Activated CD4-positive, alpha-beta T cell treated with anti-CD3 and anti-CD28 coated beads for 36 hours (primary cell): ENCODE data around the gene ERC2. TPM values are rescaled to one million over a fixed set of nuclear protein-coding genes. Genes with fewer than 3 reads are reported as not detected.
"Not testable (repeated sequence)": the region's sequence is repeated elsewhere in the genome, so short reads cannot be mapped to it uniquely, and the experiment has no call there.

Experiments used
- ATAC-seq: fragments of 200-7000 bp; cut with Tn5 transposase; one replicate; pipeline ENCODE4 v1.10.0; 2021; ENCODE audit warnings: mild to moderate bottlenecking, moderate library complexity
- CTCF ChIA-PET: fragments of 350-600 bp; sonication (Branson Sonifier 250); formaldehyde crosslinking; loops from one replicate; lab custom pipeline; 2021; ENCODE audit warnings: antibody characterized with exemption; lab: Charles Lee
- POLR2A ChIA-PET: fragments of 350-600 bp; sonication (Branson Sonifier 250); formaldehyde crosslinking; loops from one replicate; lab custom pipeline; 2021; ENCODE audit warnings: antibody characterized with exemption, inconsistent platforms; lab: Charles Lee
- DNase-seq: peaks from one replicate; pipeline ENCODE4 v3.0.0-alpha.2; 2020
- H3K27ac Mint-ChIP-seq: one replicate; pipeline ENCODE4 v1.8.0; 2021; ENCODE audit warnings: mixed read lengths
- H3K27me3 Mint-ChIP-seq: one replicate; pipeline ENCODE4 v1.8.0; 2021; ENCODE audit warnings: mixed read lengths
- H3K36me3 Mint-ChIP-seq: one replicate; pipeline ENCODE4 v1.8.0; 2021; ENCODE audit warnings: low read depth, mixed read lengths
- H3K4me1 Mint-ChIP-seq: one replicate; pipeline ENCODE4 v1.8.0; 2021; ENCODE audit warnings: mixed read lengths
- H3K4me3 Mint-ChIP-seq: one replicate; pipeline ENCODE4 v1.8.0; 2021; ENCODE audit warnings: mild to moderate bottlenecking, moderate library complexity, mixed read lengths
- H3K9me3 Mint-ChIP-seq: one replicate; pipeline ENCODE4 v1.8.0; 2021; ENCODE audit warnings: low read depth, mixed read lengths
- intact Hi-C, 2 experiments: fragments of 100-400 bp; cut with DNase I in 1 of 2; cut with micrococcal nuclease in 1 of 2; formaldehyde crosslinking; loops; one replicate each; pipeline versions ENCODE4 v1.14.2 to v1.15.1; 2022 to 2024; cut with DNase I, micrococcal nuclease
- total RNA-seq, 2 experiments: library from RNA; stranded (reverse); gene quantifications; one replicate each; pipeline ENCODE4 v1.2.3, GENCODE V29; 2021

ERC2 gene
- not detected for total RNA-seq

- CTCF ChIA-PET: interaction anchor here (1.0 kb wide), 1 partner anchor 24 kb away, joined by 5 read pairs; no protein-coding TSS in a partner anchor
- no peaks in the 10 kb centered on the region for H3K9me3 Mint-ChIP-seq
- peak within 1 kb of the TSS; percentile 67 for H3K4me3 Mint-ChIP-seq
- intact Hi-C loops: no loop called here
- ATAC-seq (peak; percentile 47), DNase-seq (peak; percentile 9)
- H3K27ac Mint-ChIP-seq: no peak within 1 kb of the TSS
- H3K4me1 Mint-ChIP-seq: peaks cover 4% of the 10 kb centered on the region
- H3K36me3 Mint-ChIP-seq: no peaks in the 10 kb centered on the region
- peaks cover 52% of the 10 kb centered on the region for H3K27me3 Mint-ChIP-seq
- POLR2A ChIA-PET: no interaction called here
These were observed at the start of gene ERC2 for GRCh38 chr3:56468184-56469106. TSS of gene ERC2 (minus strand) at chr3:56468467.

- H3K27me3 Mint-ChIP-seq: peaks cover 16% of the 10 kb centered on the region
- ChIA-PET CTCF (no interaction called here), POLR2A (no interaction called here)
- H3K9me3 Mint-ChIP-seq: no peaks in the 10 kb centered on the region
- H3K27ac Mint-ChIP-seq: no peak overlapping the region
- H3K4me3 Mint-ChIP-seq: no peak overlapping the region
- intact Hi-C loops: no loop called here
- ATAC-seq: no peak
- DNase-seq: no peak
- H3K36me3 Mint-ChIP-seq: no peaks in the 10 kb centered on the region
- no peaks in the 10 kb centered on the region for H3K4me1 Mint-ChIP-seq
These were observed 34.5 kb upstream of the ERC2 start for GRCh38 chr3:56502738-56503137.

- H3K27ac Mint-ChIP-seq, ATAC-seq, POLR2A ChIA-PET, H3K4me1 Mint-ChIP-seq, H3K36me3 Mint-ChIP-seq, DNase-seq, H3K9me3 Mint-ChIP-seq, H3K4me3 Mint-ChIP-seq, intact Hi-C loops: not testable (repeated sequence)
- CTCF ChIA-PET: interaction anchor here (0.7 to 1.6 kb wide), 4 partner anchors 11 to 155 kb away, joined by 3 to 4 read pairs (median 3); no protein-coding TSS in a partner anchor
- H3K27me3 Mint-ChIP-seq: peaks cover 16% of the 10 kb centered on the region
These were observed 28.1 kb upstream of the ERC2 start for GRCh38 chr3:56496376-56496775.

- Mint-ChIP-seq H3K4me3 (no peak overlapping the region), H3K27me3 (peaks cover 16% of the 10 kb centered on the region), H3K36me3 (no peaks in the 10 kb centered on the region), H3K9me3 (no peaks in the 10 kb centered on the region), H3K4me1 (no peaks in the 10 kb centered on the region), H3K27ac (no peak overlapping the region)
- POLR2A ChIA-PET: interaction anchor here (0.6 kb wide), 1 partner anchor 305 kb away, joined by 6 read pairs; no protein-coding TSS in a partner anchor
- intact Hi-C loops: loop anchor here (1.0 kb wide), 1 partner anchor 154 kb away; no protein-coding TSS in a partner anchor
- DNase-seq (peak; percentile 83), ATAC-seq (peak; percentile 86)
- CTCF ChIA-PET: interaction anchor here (0.5 to 1.7 kb wide), 17 partner anchors 9 to 1909 kb away, joined by 3 to 7 read pairs (median 4); no protein-coding TSS in a partner anchor
These were observed 26.5 kb upstream of the ERC2 start for GRCh38 chr3:56494679-56495322.

- Mint-ChIP-seq H3K4me1 (no peaks in the 10 kb centered on the region), H3K27me3 (peaks cover 15% of the 10 kb centered on the region), H3K36me3 (no peaks in the 10 kb centered on the region), H3K27ac (no peak overlapping the region), H3K4me3 (no peak overlapping the region), H3K9me3 (no peaks in the 10 kb centered on the region)
- no peak for DNase-seq
- ATAC-seq: no peak
- intact Hi-C loops: no loop called here
- ChIA-PET CTCF (interaction anchor here (0.6 to 1.2 kb wide), 3 partner anchors 16 to 151 kb away, joined by 3 to 5 read pairs (median 3); no protein-coding TSS in a partner anchor), POLR2A (no interaction called here)
These were observed 23.3 kb upstream of the ERC2 start for GRCh38 chr3:56491566-56491965.

GRCh38 chr3:56488812-56489600 lies 20.7 kb upstream of the ERC2 start:
- Mint-ChIP-seq H3K4me1 (no peaks in the 10 kb centered on the region), H3K4me3 (no peak overlapping the region), H3K27ac (no peak overlapping the region), H3K36me3 (no peaks in the 10 kb centered on the region), H3K9me3 (no peaks in the 10 kb centered on the region), H3K27me3 (peaks cover 13% of the 10 kb centered on the region)
- CTCF ChIA-PET: no interaction called here
- ATAC-seq (no peak), DNase-seq (no peak)
- POLR2A ChIA-PET: no interaction called here
- intact Hi-C loops: no loop called here

GRCh38 chr3:56484525-56485032 lies 16.3 kb upstream of the ERC2 start:
- Mint-ChIP-seq H3K27me3 (peaks cover 11% of the 10 kb centered on the region), H3K4me3 (no peak overlapping the region)

GRCh38 chr3:56484122-56484521 lies 15.9 kb upstream of the ERC2 start:
- ChIA-PET POLR2A (no interaction called here), CTCF (interaction anchor here (0.7 kb wide), 1 partner anchor 11 kb away, joined by 4 read pairs; no protein-coding TSS in a partner anchor)
- Mint-ChIP-seq H3K36me3 (no peaks in the 10 kb centered on the region), H3K27me3 (peaks cover 10% of the 10 kb centered on the region), H3K9me3 (no peaks in the 10 kb centered on the region), H3K27ac (no peak overlapping the region), H3K4me3 (no peak overlapping the region), H3K4me1 (no peaks in the 10 kb centered on the region)
- intact Hi-C loops: no loop called here
- DNase-seq (no peak), ATAC-seq (no peak)

More at GRCh38 chr3:56484525-56485032, 16.3 kb upstream of the ERC2 start:
- ChIA-PET POLR2A (no interaction called here), CTCF (interaction anchor here (0.7 to 0.9 kb wide), 2 partner anchors 9 to 11 kb away, joined by 3 to 4 read pairs; no protein-coding TSS in a partner anchor)
- Mint-ChIP-seq H3K27ac (no peak overlapping the region), H3K36me3 (no peaks in the 10 kb centered on the region), H3K4me1 (no peaks in the 10 kb centered on the region), H3K9me3 (no peaks in the 10 kb centered on the region)
- DNase-seq (no peak), ATAC-seq (no peak)
- intact Hi-C loops: no loop called here

GRCh38 chr3:56477646-56478045 lies 9.4 kb upstream of the ERC2 start:
- peaks cover 25% of the 10 kb centered on the region for H3K27me3 Mint-ChIP-seq
- POLR2A ChIA-PET: no interaction called here
- intact Hi-C loops: no loop called here

GRCh38 chr3:56476771-56477170 lies 8.5 kb upstream of the ERC2 start:
- ATAC-seq (no peak), DNase-seq (no peak)
- CTCF ChIA-PET: no interaction called here
- Mint-ChIP-seq H3K27me3 (peaks cover 32% of the 10 kb centered on the region), H3K9me3 (no peaks in the 10 kb centered on the region), H3K27ac (no peak overlapping the region), H3K4me1 (no peaks in the 10 kb centered on the region), H3K4me3 (no peak overlapping the region), H3K36me3 (no peaks in the 10 kb centered on the region)
- POLR2A ChIA-PET: no interaction called here
- intact Hi-C loops: no loop called here

More at GRCh38 chr3:56477646-56478045, 9.4 kb upstream of the ERC2 start:
- no peak overlapping the region for H3K4me3 Mint-ChIP-seq
- CTCF ChIA-PET: no interaction called here
- no peaks in the 10 kb centered on the region for H3K4me1 Mint-ChIP-seq
- no peak for DNase-seq
- no peaks in the 10 kb centered on the region for H3K9me3 Mint-ChIP-seq
- no peak for ATAC-seq
- no peaks in the 10 kb centered on the region for H3K36me3 Mint-ChIP-seq
- H3K27ac Mint-ChIP-seq: no peak overlapping the region

GRCh38 chr3:56471771-56472170 lies 3.5 kb upstream of the ERC2 start:
- CTCF ChIA-PET: no interaction called here
- Mint-ChIP-seq H3K27ac (no peak overlapping the region), H3K27me3 (peaks cover 49% of the 10 kb centered on the region), H3K9me3 (no peaks in the 10 kb centered on the region), H3K4me1 (peaks cover 4% of the 10 kb centered on the region), H3K36me3 (no peaks in the 10 kb centered on the region), H3K4me3 (no peak overlapping the region)
- POLR2A ChIA-PET: no interaction called here
- DNase-seq (no peak), ATAC-seq (no peak)
- intact Hi-C loops: no loop called here
